Measurements from ENCODE around the gene DSCAM.

GRCh38 chr21:40355076-40355475 lies 491.9 kb downstream of the DSCAM start:
- TF ChIP-seq, protein P1, sequence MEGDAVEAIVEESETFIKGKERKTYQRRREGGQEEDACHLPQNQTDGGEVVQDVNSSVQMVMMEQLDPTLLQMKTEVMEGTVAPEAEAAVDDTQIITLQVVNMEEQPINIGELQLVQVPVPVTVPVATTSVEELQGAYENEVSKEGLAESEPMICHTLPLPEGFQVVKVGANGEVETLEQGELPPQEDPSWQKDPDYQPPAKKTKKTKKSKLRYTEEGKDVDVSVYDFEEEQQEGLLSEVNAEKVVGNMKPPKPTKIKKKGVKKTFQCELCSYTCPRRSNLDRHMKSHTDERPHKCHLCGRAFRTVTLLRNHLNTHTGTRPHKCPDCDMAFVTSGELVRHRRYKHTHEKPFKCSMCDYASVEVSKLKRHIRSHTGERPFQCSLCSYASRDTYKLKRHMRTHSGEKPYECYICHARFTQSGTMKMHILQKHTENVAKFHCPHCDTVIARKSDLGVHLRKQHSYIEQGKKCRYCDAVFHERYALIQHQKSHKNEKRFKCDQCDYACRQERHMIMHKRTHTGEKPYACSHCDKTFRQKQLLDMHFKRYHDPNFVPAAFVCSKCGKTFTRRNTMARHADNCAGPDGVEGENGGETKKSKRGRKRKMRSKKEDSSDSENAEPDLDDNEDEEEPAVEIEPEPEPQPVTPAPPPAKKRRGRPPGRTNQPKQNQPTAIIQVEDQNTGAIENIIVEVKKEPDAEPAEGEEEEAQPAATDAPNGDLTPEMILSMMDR (IDR thresholded peaks at IDR 0.05): no peak
- no peak for TF ChIP-seq POLR2A (IDR thresholded peaks at IDR 0.05)

All from Peyer's patch (tissue), 4 donors.